B cell (primary cell): ENCODE results near the gene FLAD1. TPM values are rescaled to one million over a fixed set of nuclear protein-coding genes. Genes with fewer than 3 reads are reported as not detected.

Experiments
- ATAC-seq: fragments of 200-7000 bp; cut with Tn5 transposase; one replicate; pipeline ENCODE4 v1.10.0; 2021; ENCODE audit warnings: low read depth, mild to moderate bottlenecking, moderate number of reproducible peaks, moderate library complexity
- CTCF ChIA-PET: fragments of 350-600 bp; sonication (Branson Sonifier 250); formaldehyde crosslinking; loops from one replicate; lab custom pipeline; 2021; ENCODE audit warnings: antibody characterized with exemption, inconsistent platforms; lab: Charles Lee
- POLR2A ChIA-PET: fragments of 350-600 bp; sonication (Branson Sonifier 250); formaldehyde crosslinking; loops from one replicate; lab custom pipeline; 2021; ENCODE audit warnings: antibody characterized with exemption; lab: Charles Lee
- DNase-seq: peaks from one replicate; pipeline ENCODE4 v3.0.0; 2013
- H2AFZ ChIP-seq: 2 replicates; pipeline ENCODE4 v1.6.1; 2012; ENCODE audit warnings: mild to moderate bottlenecking, low read depth, low read length; ENCODE audit not compliant: insufficient read depth, poor library complexity, severe bottlenecking
- H3K27ac ChIP-seq, 2 donors: 1 replicate in 1 of 2; 2 replicates in 1 of 2; pipeline ENCODE4 v1.5.1; 2012 to 2013; ENCODE audit warnings: low read length in 2 of 2, mild to moderate bottlenecking in 2 of 2, moderate library complexity in 1 of 2
- H3K27me3 ChIP-seq, 4 experiments: fragments of 200-600 bp in 1 of 4; sonication (generic) in 1 of 4; replicated peaks in 1 of 4; 1 replicate in 2 of 4; 2 replicates in 2 of 4; pipeline versions ENCODE4 v1.6.1 to v1.7.0; 2013 to 2016; ENCODE audit warnings: low read length in 3 of 4, mild to moderate bottlenecking in 2 of 4, mixed read lengths in 1 of 4, moderate library complexity in 1 of 4; ENCODE audit not compliant: insufficient read depth in 4 of 4, control insufficient read depth in 3 of 4; ENCODE audit errors: control extremely low read depth in 1 of 4
- H3K36me3 ChIP-seq, 2 experiments: replicated peaks in 1 of 2; 1 replicate in 1 of 2; 2 replicates in 1 of 2; pipeline versions ENCODE4 v1.6.1 to v1.7.1; 2013; ENCODE audit warnings: low read length in 1 of 2; ENCODE audit not compliant: insufficient read depth in 2 of 2, control insufficient read depth in 1 of 2; ENCODE audit errors: control extremely low read depth in 1 of 2, extremely low read depth in 1 of 2
- H3K4me1 ChIP-seq, 2 donors: fragments of 200-600 bp in 1 of 2; sonication (generic) in 1 of 2; 1 replicate in 1 of 2; 2 replicates in 1 of 2; pipeline versions ENCODE4 v1.5.1 to v1.6.1; 2013 to 2017; ENCODE audit warnings: low read length in 2 of 2; ENCODE audit not compliant: control insufficient read depth in 2 of 2, insufficient read depth in 2 of 2
- H3K4me2 ChIP-seq: replicated peaks from 2 replicates; pipeline ENCODE3; 2012; ENCODE audit warnings: mild to moderate bottlenecking, low read depth, low read length; ENCODE audit not compliant: poor library complexity, severe bottlenecking
- H3K4me3 ChIP-seq, 5 experiments: fragments of 200-600 bp in 1 of 5; sonication (generic) in 1 of 5; 1 replicate in 3 of 5; 2 replicates in 2 of 5; pipeline versions ENCODE4 v1.5.1 to v1.7.0; 2011 to 2016; ENCODE audit warnings: low read length in 4 of 5, mild to moderate bottlenecking in 4 of 5, low read depth in 2 of 5, control low read depth in 1 of 5, moderate library complexity in 1 of 5; ENCODE audit not compliant: insufficient read depth in 1 of 5; ENCODE audit errors: control extremely low read depth in 1 of 5, extremely low read depth in 1 of 5
- H3K79me2 ChIP-seq: fragments of 200-600 bp; sonication (generic); one replicate; pipeline ENCODE4 v1.6.0; 2016; ENCODE audit warnings: low read length; ENCODE audit not compliant: control insufficient read depth, insufficient read depth
- H3K9ac ChIP-seq: fragments of 200-600 bp; sonication (generic); 2 replicates; pipeline ENCODE4 v1.6.1; 2017; ENCODE audit warnings: mild to moderate bottlenecking, low read length, moderate library complexity
- H3K9me3 ChIP-seq, 3 donors: one replicate each; pipeline versions ENCODE4 v1.6.1 to v1.7.1; 2013; ENCODE audit warnings: low read length in 2 of 3; ENCODE audit not compliant: control insufficient read depth in 2 of 3, insufficient read depth in 1 of 3; ENCODE audit errors: control extremely low read depth in 1 of 3
- H4K20me1 ChIP-seq: 2 replicates; pipeline ENCODE4 v1.6.0; 2012; ENCODE audit warnings: mild to moderate bottlenecking, low read length; ENCODE audit not compliant: insufficient read depth, control insufficient read depth, poor library complexity, severe bottlenecking
- H3K27ac Mint-ChIP-seq: one replicate; pipeline ENCODE4 v1.8.0; 2021; ENCODE audit warnings: mixed read lengths
- H3K27me3 Mint-ChIP-seq: one replicate; pipeline ENCODE4 v1.8.0; 2021; ENCODE audit warnings: mixed read lengths
- H3K4me1 Mint-ChIP-seq: one replicate; pipeline ENCODE4 v1.8.0; 2021; ENCODE audit warnings: mixed read lengths
- H3K4me3 Mint-ChIP-seq: one replicate; pipeline ENCODE4 v1.8.0; 2021; ENCODE audit warnings: mixed read lengths
- H3K9me3 Mint-ChIP-seq: one replicate; pipeline ENCODE4 v1.8.0; 2022; ENCODE audit warnings: mixed read lengths; ENCODE audit not compliant: insufficient read depth
- CTCF ChIP-seq: fragments of 200-600 bp; IDR thresholded peaks from one replicate; pipeline ENCODE4 v1.8.0; 2022; ENCODE audit warnings: antibody characterized with exemption, mild to moderate bottlenecking
- EZH2 ChIP-seq: IDR thresholded peaks from 2 replicates; pipeline ENCODE4 v1.6.1; 2012; ENCODE audit warnings: borderline replicate concordance, low read depth, mild to moderate bottlenecking, moderate library complexity, low read length; ENCODE audit not compliant: insufficient read depth, poor library complexity, severe bottlenecking
- WGBS: methylation state at CpG from one replicate; pipeline ENCODE4 v1.1.5; 2013; ENCODE audit warnings: missing lambda C conversion rate; ENCODE audit not compliant: insufficient coverage; 5-methylcytosine and 5-hydroxymethylcytosine counted together
- intact Hi-C: fragments of 100-400 bp; cut with micrococcal nuclease; formaldehyde crosslinking; loops from one replicate; pipeline ENCODE4 v1.10.0; 2022
- polyA plus RNA-seq: library from polyadenylated mRNA; depleted of rRNA; stranded (reverse); fragments of >200 nt; gene quantifications from 2 replicates; pipeline ENCODE4 v1.2.3, GENCODE V29; 2012
- total RNA-seq, 2 donors: library from RNA; stranded (reverse); fragments of 120-200 nt in 1 of 2; gene quantifications; 1 replicate in 1 of 2; 2 replicates in 1 of 2; pipeline versions ENCODE4 v1.2.3 to v1.2.4, GENCODE V29; 2013 to 2022

Gene FLAD1
- total and polyA plus RNA-seq, 2 donors (not counting 1 experiment from before 2014, with no cell fraction given), result 51.4 to 83.0 TPM

- ATAC-seq (no peak), DNase-seq (no peak)
- Mint-ChIP-seq H3K4me1 (no peaks in the 10 kb centered on the region), H3K27me3 (no peaks in the 10 kb centered on the region), H3K27ac (no peak overlapping the region), H3K4me3 (no peak overlapping the region), H3K9me3 (no peaks in the 10 kb centered on the region)
- CTCF ChIA-PET, result interaction anchor here (1.3 kb wide), 1 partner anchor 9 kb away, joined by 3 read pairs; no protein-coding TSS in a partner anchor
- POLR2A ChIA-PET, result no interaction called here
- Histone ChIP-seq H3K4me2 (no peak overlapping the region), H3K4me3 (no peak overlapping the region), H3K9ac (no peak overlapping the region), H3K27ac (no peak overlapping the region), H2AFZ (no peak overlapping the region), H3K4me1 (no peaks in the 10 kb centered on the region), H3K9me3 (no peaks in the 10 kb centered on the region), H4K20me1 (no peaks in the 10 kb centered on the region), H3K79me2 (peaks cover 3% of the 10 kb centered on the region), H3K36me3 (no peaks in the 10 kb centered on the region), H3K27me3 (no peaks in the 10 kb centered on the region)
- TF ChIP-seq EZH2 (no peak), CTCF (no peak)
- WGBS, result 85% methylated on average over 9 of the region's 9 CpGs
- intact Hi-C loops, result no loop called here
Observed at GRCh38 chr1:155026154-155026553, 43.0 kb downstream of the FLAD1 start.

- no peaks in the 10 kb centered on the region for H3K27me3 Mint-ChIP-seq
- Histone ChIP-seq H3K27me3 (no peaks in the 10 kb centered on the region), H2AFZ (no peak overlapping the region), H3K4me2 (no peak overlapping the region), H3K4me1 (no peaks in the 10 kb centered on the region), H3K9me3 (no peaks in the 10 kb centered on the region), H3K4me3 (no peak overlapping the region), H3K9ac (no peak overlapping the region), H3K27ac (no peak overlapping the region), H4K20me1 (no peaks in the 10 kb centered on the region), H3K79me2 (peaks cover 3% of the 10 kb centered on the region), H3K36me3 (no peaks in the 10 kb centered on the region)
- ATAC-seq (no peak), DNase-seq (no peak)
- CTCF ChIA-PET, result no interaction called here
- H3K4me3 Mint-ChIP-seq, result no peak overlapping the region
- WGBS, result 97% methylated on average over 6 of the region's 6 CpGs
- no peak for TF ChIP-seq EZH2
- no peak for TF ChIP-seq CTCF
- H3K27ac Mint-ChIP-seq, result no peak overlapping the region
- intact Hi-C loops, result no loop called here
- H3K4me1 Mint-ChIP-seq, result no peaks in the 10 kb centered on the region
- H3K9me3 Mint-ChIP-seq, result no peaks in the 10 kb centered on the region
- POLR2A ChIA-PET, result no interaction called here
Observed at GRCh38 chr1:155026588-155026987, 43.4 kb downstream of the FLAD1 start.
